WTC11 (cell line): ENCODE measurements around the gene SGF29.

ENCODE experiments used
- CTCF ChIP-seq: fragments of 200-600 bp; IDR thresholded peaks from 2 replicates; pipeline ENCODE4 v1.8.0; 2022; ENCODE audit warnings: antibody characterized with exemption
- FOXJ3 ChIP-seq: sonication (generic); formaldehyde crosslinking; IDR thresholded peaks from 2 replicates; pipeline ENCODE4 v1.9.0; 2021; ENCODE audit warnings: missing genetic modification reagents, mild to moderate bottlenecking, borderline replicate concordance
- MLX ChIP-seq: sonication (generic); formaldehyde crosslinking; IDR thresholded peaks from 2 replicates; pipeline ENCODE4 v1.8.1; 2023; ENCODE audit warnings: mild to moderate bottlenecking, missing genetic modification reagents, moderate library complexity
- PRDM15 ChIP-seq: sonication (generic); formaldehyde crosslinking; IDR thresholded peaks from 2 replicates; pipeline ENCODE4 v1.8.0; 2022; ENCODE audit warnings: missing genetic modification reagents
- TF ChIP-seq, protein P1 (sequence below): sonication (generic); formaldehyde crosslinking; IDR thresholded peaks from 2 replicates; pipeline ENCODE4 v1.8.0; 2022; ENCODE audit warnings: mild to moderate bottlenecking, missing genetic modification reagents
- TF ChIP-seq, protein P2 (sequence below): sonication (generic); formaldehyde crosslinking; IDR thresholded peaks from 2 replicates; pipeline ENCODE4 v1.8.1; 2023; ENCODE audit warnings: mild to moderate bottlenecking, missing genetic modification reagents, moderate library complexity

- no peak for TF ChIP-seq CTCF
- TF ChIP-seq, protein P1, sequence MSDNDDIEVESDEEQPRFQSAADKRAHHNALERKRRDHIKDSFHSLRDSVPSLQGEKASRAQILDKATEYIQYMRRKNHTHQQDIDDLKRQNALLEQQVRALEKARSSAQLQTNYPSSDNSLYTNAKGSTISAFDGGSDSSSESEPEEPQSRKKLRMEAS (CRISPR knock-in tag), result no peak
- TF ChIP-seq MLX (CRISPR knock-in tag), result no peak
- TF ChIP-seq FOXJ3, result no peak
- TF ChIP-seq, protein P2, sequence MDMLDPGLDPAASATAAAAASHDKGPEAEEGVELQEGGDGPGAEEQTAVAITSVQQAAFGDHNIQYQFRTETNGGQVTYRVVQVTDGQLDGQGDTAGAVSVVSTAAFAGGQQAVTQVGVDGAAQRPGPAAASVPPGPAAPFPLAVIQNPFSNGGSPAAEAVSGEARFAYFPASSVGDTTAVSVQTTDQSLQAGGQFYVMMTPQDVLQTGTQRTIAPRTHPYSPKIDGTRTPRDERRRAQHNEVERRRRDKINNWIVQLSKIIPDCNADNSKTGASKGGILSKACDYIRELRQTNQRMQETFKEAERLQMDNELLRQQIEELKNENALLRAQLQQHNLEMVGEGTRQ (CRISPR knock-in tag), result no peak
- no peak for TF ChIP-seq PRDM15 (CRISPR knock-in tag)
Observed at GRCh38 chr16:28592511-28592910, 38.8 kb downstream of the SGF29 start.
